GM18909 (cell line): ENCODE results near the gene SLC25A6.
"Not testable (repeated sequence)": the region's sequence is repeated elsewhere in the genome, so short reads cannot be mapped to it uniquely, and the experiment has no call there.

ENCODE experiments used
- ATAC-seq: cut with Tn5 transposase; IDR thresholded peaks from one replicate; pipeline ENCODE4 v1.9.1; 2021; ENCODE audit warnings: mild to moderate bottlenecking; ENCODE audit not compliant: unreplicated experiment, poor library complexity

The SLC25A6 gene

DNA sequence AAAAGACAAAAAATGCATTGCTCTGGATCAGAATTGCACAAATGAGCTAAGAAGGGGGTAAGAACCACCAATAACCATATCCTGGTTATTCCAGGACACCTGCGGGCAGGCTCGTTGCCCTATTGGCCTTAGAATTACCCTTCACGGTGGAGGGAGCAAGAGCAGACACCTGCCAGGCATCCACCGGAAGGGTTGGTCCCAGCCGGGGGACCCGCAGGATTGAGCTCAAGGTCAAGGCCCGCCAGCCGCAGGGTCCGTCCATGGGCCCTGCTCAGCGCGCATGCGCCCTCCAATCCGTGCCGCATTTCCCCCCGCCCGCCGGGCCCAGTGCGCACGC, 575 bp downstream of the SLC25A6 start:
- no peak for ATAC-seq

DNA sequence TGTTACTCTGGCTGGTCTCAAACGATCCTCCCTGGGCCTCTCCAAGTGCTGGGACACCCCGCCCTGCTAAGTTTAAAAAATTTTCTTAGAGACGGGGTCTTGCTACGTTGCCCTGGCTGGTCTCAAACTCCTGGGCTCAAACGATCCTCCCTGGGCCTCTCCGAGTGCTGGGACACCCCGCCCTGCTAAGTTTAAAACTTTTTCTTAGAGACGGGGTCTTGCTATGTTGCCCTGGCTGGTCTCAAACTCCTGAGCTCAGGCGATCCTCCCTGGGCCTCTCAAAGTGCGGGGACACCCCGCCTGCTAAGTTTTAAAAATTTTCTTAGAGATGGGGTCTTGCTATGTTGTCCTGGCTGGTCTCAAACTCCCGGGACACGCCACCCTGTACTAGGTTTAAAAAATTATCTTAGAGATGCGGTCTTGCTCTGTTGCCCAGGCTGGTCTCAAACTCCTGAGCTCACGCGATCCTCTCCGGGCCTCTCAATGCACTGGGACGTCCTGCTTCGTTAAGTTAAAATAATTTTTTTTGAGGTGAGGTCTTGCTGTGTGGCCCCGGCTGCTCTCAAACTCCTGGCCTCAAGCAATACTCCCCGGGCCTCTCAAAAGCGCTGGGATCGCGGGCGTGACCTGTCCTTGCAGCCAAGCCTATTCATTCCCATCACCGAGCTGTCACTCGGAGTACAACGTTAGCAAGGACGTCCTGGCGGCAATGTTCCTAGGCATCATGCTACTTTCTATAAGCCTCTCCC, 1.1 kb downstream of the SLC25A6 start:
- ATAC-seq: no peak

- ATAC-seq: no peak
Measured at GRCh38 chrX:1389993-1390285, 2.0 kb downstream of the SLC25A6 start.

DNA sequence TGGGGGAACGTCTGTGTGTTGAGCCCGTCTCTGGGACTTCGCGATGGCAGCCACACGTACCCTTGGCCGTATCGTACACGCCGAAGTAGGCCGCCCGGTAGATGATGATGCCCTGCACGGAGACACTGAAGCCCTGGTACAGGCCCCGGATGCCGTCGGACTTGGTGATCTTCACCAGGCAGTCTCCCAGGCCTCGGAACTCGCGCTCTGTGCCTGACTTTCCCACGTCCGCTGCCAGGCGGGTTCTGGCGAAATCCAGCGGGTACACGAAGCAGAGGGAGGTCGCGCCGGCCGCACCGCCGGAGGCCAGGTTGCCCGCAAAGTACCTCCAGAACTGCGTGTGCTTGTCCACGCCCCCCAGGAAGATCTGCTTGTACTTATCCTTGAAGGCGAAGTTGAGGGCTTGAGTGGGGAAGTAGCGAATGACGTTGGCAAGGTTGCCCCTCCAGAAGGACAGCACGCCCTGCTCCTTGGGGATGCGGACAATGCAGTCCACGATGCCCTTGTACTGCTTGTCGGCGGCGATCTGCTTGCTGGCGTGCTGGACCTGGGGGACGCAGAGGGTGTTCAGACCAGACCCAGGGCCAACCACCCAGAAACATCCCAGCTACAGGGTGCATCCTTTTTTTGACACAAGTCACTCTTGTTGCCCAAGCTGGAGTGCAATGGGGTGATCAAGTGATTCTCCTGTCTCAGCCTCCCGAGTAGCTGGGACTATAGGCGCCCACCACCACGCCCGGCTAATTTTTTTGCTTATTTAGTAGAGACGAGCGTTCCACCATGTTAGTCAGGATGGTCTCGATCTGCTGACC, 2.5 kb downstream of the SLC25A6 start:
- ATAC-seq: no peak

DNA sequence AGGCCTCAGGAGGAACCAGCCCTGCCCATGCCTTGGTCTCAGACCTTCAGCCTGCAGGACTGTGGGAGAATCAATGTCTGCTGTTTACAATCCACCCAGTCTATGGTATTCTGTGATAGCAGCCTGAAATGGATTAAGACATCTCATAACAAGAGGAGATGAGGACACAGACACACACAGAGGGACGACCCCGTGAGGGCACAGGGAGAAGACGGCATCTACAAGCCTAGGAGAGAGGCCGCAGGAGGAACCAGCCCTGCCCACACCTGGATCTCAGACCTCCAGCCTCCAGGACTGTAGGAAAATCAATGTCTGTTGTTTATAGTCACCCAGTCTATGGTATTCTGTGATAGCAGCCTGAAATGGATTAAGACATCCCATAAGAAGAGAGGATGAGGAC, 3.3 kb downstream of the SLC25A6 start:
- no peak for ATAC-seq

- no peak for ATAC-seq
Measured at GRCh38 chrX:1387141-1387776, 4.7 kb downstream of the SLC25A6 start.

DNA sequence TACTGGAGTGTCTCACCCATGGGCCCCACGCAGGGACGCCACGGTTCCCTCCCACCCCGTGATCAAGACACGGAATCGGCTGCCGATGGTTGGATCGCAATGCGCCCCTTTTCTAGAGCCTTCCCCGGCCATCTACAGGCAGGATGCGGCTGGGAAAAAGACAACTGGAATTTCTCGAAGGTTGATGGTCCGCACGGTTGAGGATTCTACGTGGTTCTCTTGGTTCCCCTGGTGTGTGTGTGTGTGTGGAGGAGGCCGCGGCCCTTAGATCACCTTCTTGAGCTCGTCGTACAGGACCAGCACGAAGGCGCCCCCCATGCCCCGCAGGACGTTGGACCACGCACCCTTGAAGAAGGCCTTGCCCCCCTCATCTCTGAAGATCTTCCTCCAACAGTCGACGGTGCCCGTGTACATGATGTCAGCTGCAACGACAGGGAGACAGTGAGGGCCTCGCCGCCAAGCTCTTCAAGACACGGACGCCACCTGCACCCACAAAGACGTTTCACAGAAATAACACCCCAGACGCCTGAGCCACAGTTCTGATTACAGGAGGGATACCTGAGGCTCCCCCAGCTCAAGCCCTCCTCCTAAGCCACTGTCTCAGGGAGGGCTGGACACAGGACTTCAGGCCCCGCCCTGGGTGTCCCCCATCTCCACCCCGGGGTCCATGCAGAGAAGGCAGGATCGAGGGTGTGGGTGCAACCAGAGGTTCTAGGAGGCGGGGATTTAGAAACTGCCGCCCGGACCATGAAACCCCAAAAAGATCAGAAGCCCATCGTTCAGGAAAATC, 5.4 kb downstream of the SLC25A6 start:
- no peak for ATAC-seq

DNA sequence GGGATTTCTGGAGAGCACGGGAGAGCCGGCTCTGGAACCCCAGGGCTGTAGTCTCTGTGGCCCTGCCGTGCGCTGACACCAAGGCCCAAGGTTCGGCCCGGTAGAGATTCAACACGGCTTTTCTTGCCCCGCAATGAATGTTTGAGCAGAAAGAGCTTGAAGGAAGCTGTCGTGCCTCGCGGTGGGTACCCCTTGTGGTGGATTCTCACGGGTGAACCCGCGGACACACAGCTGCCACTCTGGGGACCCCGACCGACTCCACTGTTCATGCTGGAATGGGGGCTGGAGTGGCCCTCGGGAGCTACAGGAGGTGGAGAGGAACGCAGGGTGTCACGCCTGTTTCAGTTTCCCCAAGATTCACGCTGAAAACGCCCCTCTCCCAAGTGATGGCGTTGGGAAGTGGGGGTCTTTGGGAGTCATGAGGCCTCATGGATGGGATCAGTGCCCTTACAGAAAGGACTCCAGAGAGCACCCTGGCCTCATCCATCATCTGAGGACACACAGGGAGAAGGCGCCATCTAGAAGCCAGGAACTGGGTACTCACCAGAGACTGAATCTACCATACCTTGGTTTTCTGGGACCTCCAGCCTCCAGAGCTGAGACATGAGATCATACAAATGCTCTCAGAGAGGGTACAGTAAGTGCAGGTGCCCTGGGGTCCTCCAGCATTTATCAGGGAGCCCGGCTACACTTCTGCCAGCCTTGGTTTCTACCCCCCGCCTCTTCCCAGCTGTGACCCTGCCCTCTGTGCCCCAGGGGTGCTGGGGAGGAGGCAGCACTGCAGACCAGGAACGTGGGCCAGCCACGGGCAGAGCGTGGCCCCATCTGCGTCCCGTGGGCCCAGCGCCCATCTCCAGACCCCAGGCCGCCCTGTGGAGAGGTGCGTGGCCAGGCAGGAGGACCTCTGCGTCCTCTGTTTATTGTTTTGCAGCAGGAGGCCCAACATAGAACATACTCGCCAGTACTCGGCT, 6.4 kb downstream of the SLC25A6 start:
- no peak for ATAC-seq

- ATAC-seq: no peak
Measured at GRCh38 chrX:1384658-1385252, 7.2 kb downstream of the SLC25A6 start.

- ATAC-seq: no peak
Measured at GRCh38 chrX:1380672-1381233, 11.2 kb downstream of the SLC25A6 start.

- ATAC-seq: no peak
Measured at GRCh38 chrX:1378306-1378759, 13.6 kb downstream of the SLC25A6 start.

GRCh38 chrX:1368385-1368698, 23.6 kb downstream of the SLC25A6 start:
- no peak for ATAC-seq

GRCh38 chrX:1366363-1366762, 25.6 kb downstream of the SLC25A6 start:
- ATAC-seq: not testable (repeated sequence)

DNA sequence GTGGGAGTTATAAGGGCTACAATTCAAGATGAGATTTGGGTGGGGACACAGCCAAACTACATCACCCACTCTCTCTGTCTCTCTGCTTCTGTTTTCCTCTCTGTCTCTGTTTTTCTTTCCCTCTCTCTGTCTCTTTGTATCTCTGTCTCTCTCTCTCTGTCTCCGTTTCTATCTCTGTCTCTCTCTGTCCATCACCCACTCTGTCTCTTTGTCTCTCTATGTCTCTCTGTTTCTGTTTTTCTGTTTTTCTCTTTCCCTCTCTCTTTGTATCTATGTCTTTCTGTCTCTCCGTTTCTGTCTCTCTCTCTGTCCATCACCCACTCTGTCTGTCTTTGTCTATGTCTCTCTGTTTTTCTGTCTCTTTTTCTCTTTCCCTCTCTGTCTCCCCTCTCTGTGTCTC, 30.0 kb downstream of the SLC25A6 start:
- ATAC-seq: no peak

GRCh38 chrX:1361275-1361674, 30.6 kb downstream of the SLC25A6 start:
- no peak for ATAC-seq

DNA sequence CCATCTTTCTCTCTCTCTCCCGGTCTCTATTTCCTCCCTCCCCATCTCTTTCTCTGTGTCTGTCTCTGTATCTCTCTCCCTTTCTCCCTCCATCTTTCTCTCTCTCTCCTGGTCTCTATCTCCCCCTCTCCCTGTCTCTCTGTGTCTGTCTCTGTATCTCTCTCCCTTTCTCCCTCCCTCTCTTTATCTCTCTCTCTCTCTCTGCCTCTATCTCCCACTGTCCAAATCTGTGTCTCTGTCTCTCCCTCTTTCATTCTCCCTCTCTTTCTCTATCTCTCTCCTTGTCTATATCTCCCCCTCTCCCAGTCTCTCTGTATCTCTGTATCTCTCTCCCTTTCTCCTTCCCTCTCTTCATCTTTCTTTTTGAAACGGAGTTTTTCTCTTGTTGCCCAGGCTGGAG, 31.7 kb downstream of the SLC25A6 start:
- ATAC-seq: no peak

DNA sequence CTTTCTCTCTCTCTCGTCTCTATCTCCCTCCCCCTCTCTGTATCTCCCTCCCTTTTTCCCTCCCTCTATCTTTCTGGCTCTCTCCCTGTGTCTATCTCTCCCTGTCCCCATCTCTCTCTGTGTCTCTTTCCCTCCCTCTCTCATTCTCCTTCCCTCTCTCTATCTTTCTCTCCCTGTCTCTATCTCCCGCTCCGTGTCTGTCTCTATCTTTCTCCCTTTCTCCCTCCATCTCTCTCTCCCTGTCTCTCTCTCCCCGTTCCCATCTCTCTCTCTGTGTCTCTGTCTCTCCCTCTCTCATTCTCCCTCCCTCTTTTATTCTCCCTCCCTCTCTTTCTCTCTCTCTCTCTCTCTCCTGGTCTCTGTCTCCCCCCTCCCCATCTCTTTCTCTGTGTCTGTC, 32.4 kb downstream of the SLC25A6 start:
- no peak for ATAC-seq

GRCh38 chrX:1358793-1359476, 33.0 kb downstream of the SLC25A6 start:
- no peak for ATAC-seq

DNA sequence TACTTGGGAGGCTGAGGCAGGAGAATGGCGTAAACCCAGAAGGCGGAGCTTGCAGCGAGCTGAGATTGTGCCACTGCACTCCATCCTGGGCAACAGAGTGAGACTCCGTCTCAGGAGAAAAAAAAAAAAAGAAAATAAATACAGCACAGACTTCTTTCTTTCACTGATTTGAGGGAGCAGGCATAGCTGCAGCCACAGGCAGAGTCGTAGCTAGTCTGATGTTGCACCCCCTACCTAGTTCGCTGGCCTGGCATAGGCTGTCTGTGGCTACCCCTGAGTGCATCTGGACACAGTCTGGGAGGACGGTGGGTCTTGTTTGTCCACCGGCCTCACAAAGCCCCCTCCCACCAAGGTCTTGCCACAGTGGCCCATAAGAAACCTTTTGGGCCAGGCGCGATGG, 33.9 kb downstream of the SLC25A6 start:
- no peak for ATAC-seq
